ENCODE results near the gene TAF4.

DNA sequence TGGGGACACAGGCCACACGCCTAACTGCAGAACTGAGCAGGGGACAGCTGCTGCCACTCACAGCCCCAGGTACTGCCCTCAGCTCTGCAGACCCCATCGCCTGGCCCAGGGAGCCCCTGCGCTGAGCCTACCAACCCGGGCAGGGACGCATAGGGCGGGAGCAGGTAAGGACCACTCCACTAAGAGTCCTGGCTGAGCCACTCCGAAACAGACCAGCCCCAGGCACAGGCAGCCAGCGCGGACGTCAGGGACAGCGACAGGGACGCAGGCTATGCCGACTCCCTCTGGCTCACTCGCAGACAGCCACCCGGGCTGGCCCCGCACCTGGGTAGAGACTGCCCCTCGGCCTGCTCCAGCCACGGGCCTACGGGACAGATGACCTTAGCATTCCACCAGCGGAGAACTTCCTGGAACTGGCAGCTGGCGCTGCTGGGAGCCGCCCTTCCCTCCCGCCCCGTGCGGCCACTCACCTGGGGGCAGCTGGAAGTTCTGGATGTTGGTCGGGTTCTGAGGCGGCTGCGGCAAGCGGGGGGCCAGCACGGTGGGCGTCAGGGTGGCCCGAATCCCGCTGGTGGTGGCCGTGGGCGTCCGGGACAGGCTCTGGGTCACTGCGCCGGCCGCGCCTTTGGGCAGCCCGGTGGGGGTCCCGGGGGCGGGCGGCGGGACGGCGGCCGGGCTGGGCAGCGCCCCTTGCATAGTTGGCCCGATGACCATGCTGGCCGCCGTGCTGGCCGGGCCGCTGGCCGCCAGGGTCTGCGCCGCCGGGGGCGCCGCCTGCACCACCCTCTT lies 1.5 kb downstream of the TAF4 start:
- TF ChIP-seq, protein P1, sequence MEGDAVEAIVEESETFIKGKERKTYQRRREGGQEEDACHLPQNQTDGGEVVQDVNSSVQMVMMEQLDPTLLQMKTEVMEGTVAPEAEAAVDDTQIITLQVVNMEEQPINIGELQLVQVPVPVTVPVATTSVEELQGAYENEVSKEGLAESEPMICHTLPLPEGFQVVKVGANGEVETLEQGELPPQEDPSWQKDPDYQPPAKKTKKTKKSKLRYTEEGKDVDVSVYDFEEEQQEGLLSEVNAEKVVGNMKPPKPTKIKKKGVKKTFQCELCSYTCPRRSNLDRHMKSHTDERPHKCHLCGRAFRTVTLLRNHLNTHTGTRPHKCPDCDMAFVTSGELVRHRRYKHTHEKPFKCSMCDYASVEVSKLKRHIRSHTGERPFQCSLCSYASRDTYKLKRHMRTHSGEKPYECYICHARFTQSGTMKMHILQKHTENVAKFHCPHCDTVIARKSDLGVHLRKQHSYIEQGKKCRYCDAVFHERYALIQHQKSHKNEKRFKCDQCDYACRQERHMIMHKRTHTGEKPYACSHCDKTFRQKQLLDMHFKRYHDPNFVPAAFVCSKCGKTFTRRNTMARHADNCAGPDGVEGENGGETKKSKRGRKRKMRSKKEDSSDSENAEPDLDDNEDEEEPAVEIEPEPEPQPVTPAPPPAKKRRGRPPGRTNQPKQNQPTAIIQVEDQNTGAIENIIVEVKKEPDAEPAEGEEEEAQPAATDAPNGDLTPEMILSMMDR (IDR thresholded peaks at IDR 0.05; ENCODE audit: low read length) = no peak
- no peak for TF ChIP-seq EZH2 (optimal IDR thresholded peaks at IDR 0.05; ENCODE audit: low read depth, low read length)
- no peak for TF ChIP-seq EZH2phosphoT487 (IDR thresholded peaks at IDR 0.05; ENCODE audit: low read length)
